ENCODE measurements around the gene SNX20. TPM values are rescaled to one million over a fixed set of nuclear protein-coding genes. Genes with fewer than 3 reads are reported as not detected.

SNX20 gene
- total and polyA plus RNA-seq, 2 of the 13 experiments (the other 11 are each of a cell fraction or from before 2014, with no cell fraction given) = not detected

- no peak for TF ChIP-seq AHDC1 (CRISPR knock-in tag; IDR thresholded peaks at IDR 0.05; ENCODE audit: borderline replicate concordance)
- no peak for TF ChIP-seq ZBTB20 (CRISPR knock-in tag; IDR thresholded peaks at IDR 0.05; ENCODE audit: borderline replicate concordance, low read depth)
- TF ChIP-seq, protein P1, sequence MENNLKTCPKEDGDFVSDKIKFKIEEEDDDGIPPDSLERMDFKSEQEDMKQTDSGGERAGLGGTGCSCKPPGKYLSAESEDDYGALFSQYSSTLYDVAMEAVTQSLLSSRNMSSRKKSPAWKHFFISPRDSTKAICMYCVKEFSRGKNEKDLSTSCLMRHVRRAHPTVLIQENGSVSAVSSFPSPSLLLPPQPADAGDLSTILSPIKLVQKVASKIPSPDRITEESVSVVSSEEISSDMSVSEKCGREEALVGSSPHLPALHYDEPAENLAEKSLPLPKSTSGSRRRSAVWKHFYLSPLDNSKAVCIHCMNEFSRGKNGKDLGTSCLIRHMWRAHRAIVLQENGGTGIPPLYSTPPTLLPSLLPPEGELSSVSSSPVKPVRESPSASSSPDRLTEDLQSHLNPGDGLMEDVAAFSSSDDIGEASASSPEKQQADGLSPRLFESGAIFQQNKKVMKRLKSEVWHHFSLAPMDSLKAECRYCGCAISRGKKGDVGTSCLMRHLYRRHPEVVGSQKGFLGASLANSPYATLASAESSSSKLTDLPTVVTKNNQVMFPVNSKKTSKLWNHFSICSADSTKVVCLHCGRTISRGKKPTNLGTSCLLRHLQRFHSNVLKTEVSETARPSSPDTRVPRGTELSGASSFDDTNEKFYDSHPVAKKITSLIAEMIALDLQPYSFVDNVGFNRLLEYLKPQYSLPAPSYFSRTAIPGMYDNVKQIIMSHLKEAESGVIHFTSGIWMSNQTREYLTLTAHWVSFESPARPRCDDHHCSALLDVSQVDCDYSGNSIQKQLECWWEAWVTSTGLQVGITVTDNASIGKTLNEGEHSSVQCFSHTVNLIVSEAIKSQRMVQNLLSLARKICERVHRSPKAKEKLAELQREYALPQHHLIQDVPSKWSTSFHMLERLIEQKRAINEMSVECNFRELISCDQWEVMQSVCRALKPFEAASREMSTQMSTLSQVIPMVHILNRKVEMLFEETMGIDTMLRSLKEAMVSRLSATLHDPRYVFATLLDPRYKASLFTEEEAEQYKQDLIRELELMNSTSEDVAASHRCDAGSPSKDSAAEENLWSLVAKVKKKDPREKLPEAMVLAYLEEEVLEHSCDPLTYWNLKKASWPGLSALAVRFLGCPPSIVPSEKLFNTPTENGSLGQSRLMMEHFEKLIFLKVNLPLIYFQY (CRISPR knock-in tag; IDR thresholded peaks at IDR 0.05; ENCODE audit: borderline replicate concordance) = peak; percentile 49; the same call in 1 of the 2 replicates
- TF ChIP-seq, protein P2, sequence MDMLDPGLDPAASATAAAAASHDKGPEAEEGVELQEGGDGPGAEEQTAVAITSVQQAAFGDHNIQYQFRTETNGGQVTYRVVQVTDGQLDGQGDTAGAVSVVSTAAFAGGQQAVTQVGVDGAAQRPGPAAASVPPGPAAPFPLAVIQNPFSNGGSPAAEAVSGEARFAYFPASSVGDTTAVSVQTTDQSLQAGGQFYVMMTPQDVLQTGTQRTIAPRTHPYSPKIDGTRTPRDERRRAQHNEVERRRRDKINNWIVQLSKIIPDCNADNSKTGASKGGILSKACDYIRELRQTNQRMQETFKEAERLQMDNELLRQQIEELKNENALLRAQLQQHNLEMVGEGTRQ (IDR thresholded peaks at IDR 0.05; ENCODE audit: low read depth, low read length) = peak; percentile 74
- TF ChIP-seq, protein P2 (CRISPR knock-in tag; IDR thresholded peaks at IDR 0.05; ENCODE audit: borderline replicate concordance) = peak; percentile 79; the same call in 1 of the 2 replicates
- TF ChIP-seq, protein P3, sequence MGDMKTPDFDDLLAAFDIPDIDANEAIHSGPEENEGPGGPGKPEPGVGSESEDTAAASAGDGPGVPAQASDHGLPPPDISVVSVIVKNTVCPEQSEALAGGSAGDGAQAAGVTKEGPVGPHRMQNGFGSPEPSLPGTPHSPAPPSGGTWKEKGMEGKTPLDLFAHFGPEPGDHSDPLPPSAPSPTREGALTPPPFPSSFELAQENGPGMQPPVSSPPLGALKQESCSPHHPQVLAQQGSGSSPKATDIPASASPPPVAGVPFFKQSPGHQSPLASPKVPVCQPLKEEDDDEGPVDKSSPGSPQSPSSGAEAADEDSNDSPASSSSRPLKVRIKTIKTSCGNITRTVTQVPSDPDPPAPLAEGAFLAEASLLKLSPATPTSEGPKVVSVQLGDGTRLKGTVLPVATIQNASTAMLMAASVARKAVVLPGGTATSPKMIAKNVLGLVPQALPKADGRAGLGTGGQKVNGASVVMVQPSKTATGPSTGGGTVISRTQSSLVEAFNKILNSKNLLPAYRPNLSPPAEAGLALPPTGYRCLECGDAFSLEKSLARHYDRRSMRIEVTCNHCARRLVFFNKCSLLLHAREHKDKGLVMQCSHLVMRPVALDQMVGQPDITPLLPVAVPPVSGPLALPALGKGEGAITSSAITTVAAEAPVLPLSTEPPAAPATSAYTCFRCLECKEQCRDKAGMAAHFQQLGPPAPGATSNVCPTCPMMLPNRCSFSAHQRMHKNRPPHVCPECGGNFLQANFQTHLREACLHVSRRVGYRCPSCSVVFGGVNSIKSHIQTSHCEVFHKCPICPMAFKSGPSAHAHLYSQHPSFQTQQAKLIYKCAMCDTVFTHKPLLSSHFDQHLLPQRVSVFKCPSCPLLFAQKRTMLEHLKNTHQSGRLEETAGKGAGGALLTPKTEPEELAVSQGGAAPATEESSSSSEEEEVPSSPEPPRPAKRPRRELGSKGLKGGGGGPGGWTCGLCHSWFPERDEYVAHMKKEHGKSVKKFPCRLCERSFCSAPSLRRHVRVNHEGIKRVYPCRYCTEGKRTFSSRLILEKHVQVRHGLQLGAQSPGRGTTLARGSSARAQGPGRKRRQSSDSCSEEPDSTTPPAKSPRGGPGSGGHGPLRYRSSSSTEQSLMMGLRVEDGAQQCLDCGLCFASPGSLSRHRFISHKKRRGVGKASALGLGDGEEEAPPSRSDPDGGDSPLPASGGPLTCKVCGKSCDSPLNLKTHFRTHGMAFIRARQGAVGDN (CRISPR knock-in tag; IDR thresholded peaks at IDR 0.05) = 0 out of 2 replicates have a peak, but pooled peaks have one; percentile 16
- TF ChIP-seq ATF3 (CRISPR knock-in tag; IDR thresholded peaks at IDR 0.05) = peak; percentile 67; the same call in 1 of the 2 replicates
- TF ChIP-seq ZNF530 (CRISPR knock-in tag; IDR thresholded peaks at IDR 0.05; ENCODE audit: low read depth) = no peak
- TF ChIP-seq JUND (CRISPR knock-in tag; IDR thresholded peaks at IDR 0.05) = peak; percentile 38; the same call in 1 of the 2 replicates
- TF ChIP-seq KDM2A (CRISPR knock-in tag; IDR thresholded peaks at IDR 0.05; ENCODE audit: borderline replicate concordance, low read depth) = peak; percentile 22; the same call in 1 of the 2 replicates
- TF ChIP-seq ZNF839 (CRISPR knock-in tag; IDR thresholded peaks at IDR 0.05; ENCODE audit: borderline replicate concordance) = no peak
- peak; percentile 93 for TF ChIP-seq FOSL2 (CRISPR knock-in tag; IDR thresholded peaks at IDR 0.05)
These were observed 23.9 kb downstream of the SNX20 start (continued) for GRCh38 chr16:50657241-50657640.

Data from HepG2 (cell line).